ENCODE data around the gene VPS13A. TPM values are rescaled to one million over a fixed set of nuclear protein-coding genes. Genes with fewer than 3 reads are reported as not detected.

VPS13A gene
- total RNA-seq = 64.1 and 65.6 TPM in 2 replicates
- polyA plus RNA-seq = 13.2 and 19.3 TPM in 2 replicates

DNA sequence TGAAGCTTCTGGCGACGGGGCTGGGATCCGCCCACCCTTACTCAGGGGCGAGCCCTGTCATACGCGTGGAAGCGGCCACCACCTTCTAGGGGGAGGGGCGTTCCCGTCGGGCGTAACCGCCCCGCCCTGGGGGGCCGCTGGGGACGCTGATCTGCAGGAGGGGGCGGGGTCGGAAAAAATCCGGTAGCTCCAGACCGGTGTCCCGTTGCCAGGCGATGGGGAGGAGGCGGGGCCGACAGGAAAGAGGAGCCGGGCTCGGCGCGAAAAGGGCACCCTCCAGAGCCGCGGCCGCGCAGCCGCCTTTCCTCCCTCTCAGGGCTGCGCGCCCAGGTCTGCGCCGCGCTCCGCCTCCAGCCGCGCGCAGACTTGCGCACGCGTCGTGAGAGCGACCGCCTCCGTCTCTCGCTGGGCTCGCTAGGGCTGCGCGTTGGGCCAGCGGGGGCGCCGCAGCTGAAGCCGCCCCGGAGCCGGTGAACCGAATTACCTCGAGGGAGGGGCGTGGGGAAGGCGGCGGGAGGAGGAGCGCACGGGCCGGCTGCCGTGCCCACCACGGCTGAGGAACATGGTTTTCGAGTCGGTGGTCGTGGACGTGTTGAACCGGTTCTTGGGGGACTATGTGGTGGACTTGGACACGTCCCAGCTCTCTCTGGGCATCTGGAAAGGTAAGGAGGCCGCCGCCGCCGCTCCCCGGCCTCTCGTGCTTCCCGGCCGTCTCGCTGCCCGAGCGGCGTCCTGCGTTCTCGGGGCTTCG is at the start of gene VPS13A:
TSS of gene VPS13A (plus strand) at position 392 of the 751 bp plus-strand sequence. CDS start at position 563, 171 bp downstream.
- WGBS (ENCODE audit: low lambda C conversion rate, missing lambda C conversion rate) = 1% methylated on average over 72 of the region's 89 CpGs
- TF ChIP-seq EZH2phosphoT487 (IDR thresholded peaks at IDR 0.05; ENCODE audit: low read depth, severe bottlenecking, unreplicated experiment) = no peak
- TF ChIP-seq CTCF (IDR thresholded peaks at IDR 0.05; ENCODE audit: poor library complexity) = peak; percentile 31
- Histone ChIP-seq H3K79me2 (peaks cover 37% of the 10 kb centered on the region), H2AFZ (peak within 1 kb of the TSS; percentile 83), H3K9me2 (replicated peaks; ENCODE audit: insufficient read depth) (no peaks in the 10 kb centered on the region), H3K9me3 (ENCODE audit: low read depth) (no peaks in the 10 kb centered on the region), H3K27me3 (no peaks in the 10 kb centered on the region), H3K4me1 (ENCODE audit: insufficient read depth) (peaks cover 4% of the 10 kb centered on the region), H3K4me3 (peak within 1 kb of the TSS; percentile 82), H4K20me1 (ENCODE audit: insufficient read depth, poor library complexity, severe bottlenecking) (no peaks in the 10 kb centered on the region), H3K36me3 (replicated peaks; ENCODE audit: insufficient read depth, low read depth) (no peaks in the 10 kb centered on the region), H3K27ac (peak within 1 kb of the TSS; percentile 91), H3K4me2 (peak within 1 kb of the TSS; percentile 86)
- peak; percentile 98 for DNase-seq (ENCODE audit: low spot score)

DNA sequence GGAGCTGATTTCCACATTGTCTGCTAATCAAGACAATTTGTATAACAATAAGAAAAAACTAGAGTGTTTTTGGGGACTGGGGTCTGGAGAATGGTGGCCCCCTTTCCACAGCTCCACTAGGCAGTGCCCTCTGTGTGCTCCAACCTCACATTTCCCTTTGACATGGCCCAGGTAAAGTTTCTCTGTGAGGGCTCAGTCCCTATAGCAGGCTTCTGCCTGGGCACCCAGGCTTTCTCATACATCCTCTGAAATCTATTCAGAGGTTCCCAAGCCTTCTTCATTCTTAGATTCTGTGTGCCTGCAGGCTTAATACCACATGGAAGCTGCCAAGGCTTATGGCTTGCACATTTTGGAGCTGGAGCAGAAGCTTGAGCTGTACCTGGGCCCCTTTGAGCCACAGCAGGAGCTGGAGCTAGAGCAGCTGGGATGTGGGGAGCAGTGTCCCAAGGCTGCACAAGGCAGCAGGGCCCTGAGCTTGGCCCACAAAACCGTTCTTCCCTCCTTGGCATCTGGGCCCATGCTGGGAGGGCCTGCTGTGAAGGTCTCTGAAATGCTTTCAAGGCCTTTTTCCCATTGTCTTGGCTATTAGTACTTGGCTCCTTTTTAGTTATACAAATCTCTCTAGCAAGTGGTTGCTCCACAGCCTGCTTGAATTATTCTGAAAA is 49.1 kb upstream of the VPS13A start:
- no peaks in the 10 kb centered on the region for H3K4me1 ChIP-seq (ENCODE audit: insufficient read depth)
- no peaks in the 10 kb centered on the region for H3K79me2 ChIP-seq
- no peaks in the 10 kb centered on the region for H4K20me1 ChIP-seq (ENCODE audit: insufficient read depth, poor library complexity, severe bottlenecking)
- H3K36me3 ChIP-seq (replicated peaks; ENCODE audit: insufficient read depth, low read depth) = no peaks in the 10 kb centered on the region
- TF ChIP-seq EZH2phosphoT487 (IDR thresholded peaks at IDR 0.05; ENCODE audit: low read depth, severe bottlenecking, unreplicated experiment) (no peak), EZH2 (IDR thresholded peaks at IDR 0.05; ENCODE audit: borderline replicate concordance) (no peak), CTCF (IDR thresholded peaks at IDR 0.05; ENCODE audit: poor library complexity) (no peak)
- no peaks in the 10 kb centered on the region for H3K27me3 ChIP-seq
- 53% methylated on average over 1 of the region's 1 CpG for WGBS (ENCODE audit: low lambda C conversion rate, missing lambda C conversion rate)
- H3K27ac ChIP-seq = no peak overlapping the region
- no peak for DNase-seq (ENCODE audit: low spot score)
- H3K4me3 ChIP-seq = no peak overlapping the region
- no peaks in the 10 kb centered on the region for H3K9me3 ChIP-seq (ENCODE audit: low read depth)
- H3K9me2 ChIP-seq (replicated peaks; ENCODE audit: insufficient read depth) = no peaks in the 10 kb centered on the region
- H3K4me2 ChIP-seq = no peak overlapping the region
- no peak overlapping the region for H2AFZ ChIP-seq

GRCh38 chr9:77131399-77131798 is 45.9 kb upstream of the VPS13A start:
- no peaks in the 10 kb centered on the region for H3K9me2 ChIP-seq (replicated peaks; ENCODE audit: insufficient read depth)
- no peaks in the 10 kb centered on the region for H3K36me3 ChIP-seq (replicated peaks; ENCODE audit: insufficient read depth, low read depth)
- peak; percentile 4 for DNase-seq (ENCODE audit: low spot score)
- H2AFZ ChIP-seq = no peak overlapping the region
- no peaks in the 10 kb centered on the region for H3K27me3 ChIP-seq
- H3K79me2 ChIP-seq = no peaks in the 10 kb centered on the region
- TF ChIP-seq EZH2 (IDR thresholded peaks at IDR 0.05; ENCODE audit: borderline replicate concordance) (no peak), CTCF (IDR thresholded peaks at IDR 0.05; ENCODE audit: poor library complexity) (no peak), EZH2phosphoT487 (IDR thresholded peaks at IDR 0.05; ENCODE audit: low read depth, severe bottlenecking, unreplicated experiment) (no peak)
- peak overlapping the region; percentile 8 for H3K4me2 ChIP-seq
- no peaks in the 10 kb centered on the region for H3K4me1 ChIP-seq (ENCODE audit: insufficient read depth)
- H3K4me3 ChIP-seq = no peak overlapping the region
- 21% methylated on average over 5 of the region's 5 CpGs for WGBS (ENCODE audit: low lambda C conversion rate, missing lambda C conversion rate)
- H3K27ac ChIP-seq = no peak overlapping the region
- H4K20me1 ChIP-seq (ENCODE audit: insufficient read depth, poor library complexity, severe bottlenecking) = no peaks in the 10 kb centered on the region
- no peaks in the 10 kb centered on the region for H3K9me3 ChIP-seq (ENCODE audit: low read depth)
